ENCODE results near the gene LIPE. TPM values are rescaled to one million over a fixed set of nuclear protein-coding genes. Genes with fewer than 3 reads are reported as not detected.

Gene LIPE
- total RNA-seq, 1 experiment from 2014 or later = 6.8 TPM

DNA sequence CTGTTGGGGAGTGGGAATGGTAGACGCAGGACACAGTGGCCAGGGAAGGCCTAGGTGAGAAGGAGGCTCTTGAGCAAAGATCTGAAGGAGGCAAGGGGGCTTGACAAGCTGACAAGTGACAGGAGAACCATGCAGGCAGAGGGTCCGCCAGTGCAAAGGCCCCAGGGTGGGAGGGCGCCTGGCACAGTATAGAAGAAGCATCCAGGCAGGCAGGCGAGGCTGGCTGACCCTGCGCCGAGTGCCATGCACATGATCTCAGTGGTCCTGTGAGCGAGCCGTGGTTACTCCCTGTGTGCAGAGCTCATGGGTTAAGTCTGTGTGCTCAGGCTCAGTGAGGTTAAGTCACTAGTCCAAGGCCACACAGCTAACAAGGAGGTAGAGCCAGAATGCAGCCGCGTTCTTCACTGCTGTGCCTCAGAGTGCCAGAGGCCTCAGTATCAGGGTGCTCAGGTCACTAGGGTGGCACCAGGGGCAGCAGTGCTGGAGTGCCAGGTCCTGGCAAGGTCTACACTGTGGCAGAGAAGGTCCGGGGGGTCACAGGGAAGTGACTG, 52.3 kb downstream of the LIPE start:
- CTCF ChIA-PET = no interaction called here
- Histone ChIP-seq H3K27me3 (replicated peaks; ENCODE audit: insufficient read depth, low read depth, low read length, poor library complexity) (no peaks in the 10 kb centered on the region), H3K9me3 (ENCODE audit: low read depth, low read length, poor library complexity, severe bottlenecking) (no peaks in the 10 kb centered on the region), H3K36me3 (ENCODE audit: insufficient read depth, low read length, poor library complexity, severe bottlenecking) (no peaks in the 10 kb centered on the region), H3K27ac (ENCODE audit: low read depth, low read length, poor library complexity, severe bottlenecking) (no peak overlapping the region), H3K4me1 (ENCODE audit: insufficient read depth, low read length, poor library complexity, severe bottlenecking) (no peaks in the 10 kb centered on the region), H3K4me3 (ENCODE audit: low read depth, low read length, poor library complexity, severe bottlenecking) (no peak overlapping the region)
- no peak for DNase-seq (ENCODE audit: low spot score)
- intact Hi-C loops (cut with micrococcal nuclease; ENCODE audit: unreplicated experiment) = no loop called here
- POLR2A ChIA-PET (ENCODE audit: low non-redundant PET) = no interaction called here
- TF ChIP-seq EZH2 (IDR thresholded peaks at IDR 0.05; ENCODE audit: borderline replicate concordance, low read depth, low read length, poor library complexity, severe bottlenecking) = no peak
- TF ChIP-seq, protein P1, sequence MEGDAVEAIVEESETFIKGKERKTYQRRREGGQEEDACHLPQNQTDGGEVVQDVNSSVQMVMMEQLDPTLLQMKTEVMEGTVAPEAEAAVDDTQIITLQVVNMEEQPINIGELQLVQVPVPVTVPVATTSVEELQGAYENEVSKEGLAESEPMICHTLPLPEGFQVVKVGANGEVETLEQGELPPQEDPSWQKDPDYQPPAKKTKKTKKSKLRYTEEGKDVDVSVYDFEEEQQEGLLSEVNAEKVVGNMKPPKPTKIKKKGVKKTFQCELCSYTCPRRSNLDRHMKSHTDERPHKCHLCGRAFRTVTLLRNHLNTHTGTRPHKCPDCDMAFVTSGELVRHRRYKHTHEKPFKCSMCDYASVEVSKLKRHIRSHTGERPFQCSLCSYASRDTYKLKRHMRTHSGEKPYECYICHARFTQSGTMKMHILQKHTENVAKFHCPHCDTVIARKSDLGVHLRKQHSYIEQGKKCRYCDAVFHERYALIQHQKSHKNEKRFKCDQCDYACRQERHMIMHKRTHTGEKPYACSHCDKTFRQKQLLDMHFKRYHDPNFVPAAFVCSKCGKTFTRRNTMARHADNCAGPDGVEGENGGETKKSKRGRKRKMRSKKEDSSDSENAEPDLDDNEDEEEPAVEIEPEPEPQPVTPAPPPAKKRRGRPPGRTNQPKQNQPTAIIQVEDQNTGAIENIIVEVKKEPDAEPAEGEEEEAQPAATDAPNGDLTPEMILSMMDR (conservative IDR thresholded peaks at IDR 0.05; ENCODE audit: low read depth, low read length) = no peak
- BruUV-seq (replicated peaks) = no TSS peak

DNA sequence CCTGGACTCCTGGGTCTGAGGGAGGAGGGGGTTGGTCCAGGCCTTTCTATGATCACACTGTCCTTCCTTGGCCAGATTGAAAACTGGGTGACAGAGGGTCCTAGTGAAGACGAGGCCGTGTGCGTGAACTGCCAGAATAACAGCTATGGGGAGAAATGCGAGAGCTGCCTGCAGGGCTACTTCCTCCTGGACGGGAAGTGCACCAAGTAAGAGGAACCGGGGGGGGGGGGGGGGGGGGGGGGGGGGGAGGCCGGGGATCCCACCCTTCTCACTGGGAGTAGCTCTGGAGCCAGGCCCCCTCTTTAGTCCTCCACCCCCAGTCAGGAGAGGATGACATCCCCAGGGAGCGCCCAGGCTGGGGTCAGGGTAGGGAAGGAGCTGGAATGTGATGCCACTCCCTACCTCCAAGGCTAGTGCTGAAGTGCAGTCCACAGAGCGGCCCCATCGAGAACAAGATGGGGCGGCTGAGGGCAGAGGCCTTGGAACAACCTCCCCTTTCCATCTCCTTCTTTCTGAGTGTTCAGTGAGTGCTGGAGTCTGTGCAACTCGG, 56.5 kb downstream of the LIPE start:
- ChIA-PET POLR2A (ENCODE audit: low non-redundant PET) (no interaction called here), CTCF (no interaction called here)
- Histone ChIP-seq H3K27me3 (replicated peaks; ENCODE audit: insufficient read depth, low read depth, low read length, poor library complexity) (no peaks in the 10 kb centered on the region), H3K4me3 (ENCODE audit: low read depth, low read length, poor library complexity, severe bottlenecking) (no peak overlapping the region), H3K36me3 (ENCODE audit: insufficient read depth, low read length, poor library complexity, severe bottlenecking) (no peaks in the 10 kb centered on the region), H3K9me3 (ENCODE audit: low read depth, low read length, poor library complexity, severe bottlenecking) (no peaks in the 10 kb centered on the region), H3K4me1 (ENCODE audit: insufficient read depth, low read length, poor library complexity, severe bottlenecking) (no peaks in the 10 kb centered on the region), H3K27ac (ENCODE audit: low read depth, low read length, poor library complexity, severe bottlenecking) (no peak overlapping the region)
- TF ChIP-seq, protein P1 (conservative IDR thresholded peaks at IDR 0.05; ENCODE audit: low read depth, low read length) = no peak
- no peak for TF ChIP-seq EZH2 (IDR thresholded peaks at IDR 0.05; ENCODE audit: borderline replicate concordance, low read depth, low read length, poor library complexity, severe bottlenecking)
- no peak for DNase-seq (ENCODE audit: low spot score)
- intact Hi-C loops (cut with micrococcal nuclease; ENCODE audit: unreplicated experiment) = no loop called here
- no TSS peak for BruUV-seq (replicated peaks)

DNA sequence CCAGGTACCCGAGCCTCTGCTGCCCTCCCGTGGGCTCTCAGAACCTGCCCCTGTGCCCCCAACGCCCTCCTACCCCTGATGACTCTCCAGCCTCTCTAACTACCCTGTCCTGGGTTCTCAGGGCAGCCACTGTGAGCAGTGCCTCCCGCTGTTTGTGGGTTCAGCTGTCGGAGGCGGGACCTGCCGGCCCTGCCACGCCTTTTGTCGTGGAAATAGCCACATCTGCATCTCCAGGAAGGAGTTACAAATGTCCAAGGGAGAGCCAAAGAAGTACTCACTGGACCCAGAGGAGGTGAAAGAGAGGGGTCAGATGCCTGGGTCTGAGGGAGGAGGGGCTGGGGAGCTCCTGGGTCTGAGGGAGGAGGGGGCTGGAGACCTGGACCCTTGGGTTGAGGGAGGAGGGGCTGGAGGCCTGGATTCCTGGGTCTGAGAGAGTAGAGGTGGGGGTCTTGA, 57.1 kb downstream of the LIPE start:
- Histone ChIP-seq H3K27ac (ENCODE audit: low read depth, low read length, poor library complexity, severe bottlenecking) (no peak overlapping the region), H3K27me3 (replicated peaks; ENCODE audit: insufficient read depth, low read depth, low read length, poor library complexity) (no peaks in the 10 kb centered on the region), H3K4me1 (ENCODE audit: insufficient read depth, low read length, poor library complexity, severe bottlenecking) (no peaks in the 10 kb centered on the region), H3K4me3 (ENCODE audit: low read depth, low read length, poor library complexity, severe bottlenecking) (no peak overlapping the region), H3K9me3 (ENCODE audit: low read depth, low read length, poor library complexity, severe bottlenecking) (no peaks in the 10 kb centered on the region), H3K36me3 (ENCODE audit: insufficient read depth, low read length, poor library complexity, severe bottlenecking) (no peaks in the 10 kb centered on the region)
- TF ChIP-seq, protein P1 (conservative IDR thresholded peaks at IDR 0.05; ENCODE audit: low read depth, low read length) = no peak
- no peak for TF ChIP-seq EZH2 (IDR thresholded peaks at IDR 0.05; ENCODE audit: borderline replicate concordance, low read depth, low read length, poor library complexity, severe bottlenecking)
- DNase-seq (ENCODE audit: low spot score) = no peak
- no TSS peak for BruUV-seq (replicated peaks)
- ChIA-PET POLR2A (ENCODE audit: low non-redundant PET) (no interaction called here), CTCF (no interaction called here)
- intact Hi-C loops (cut with micrococcal nuclease; ENCODE audit: unreplicated experiment) = no loop called here

Measured in A673 (cell line).